ENCODE data around the gene FOXP1. TPM values are rescaled to one million over a fixed set of nuclear protein-coding genes. Genes with fewer than 3 reads are reported as not detected.

FOXP1 gene
- total RNA-seq, 1 experiment from 2014 or later, result 31.8 TPM

DNA sequence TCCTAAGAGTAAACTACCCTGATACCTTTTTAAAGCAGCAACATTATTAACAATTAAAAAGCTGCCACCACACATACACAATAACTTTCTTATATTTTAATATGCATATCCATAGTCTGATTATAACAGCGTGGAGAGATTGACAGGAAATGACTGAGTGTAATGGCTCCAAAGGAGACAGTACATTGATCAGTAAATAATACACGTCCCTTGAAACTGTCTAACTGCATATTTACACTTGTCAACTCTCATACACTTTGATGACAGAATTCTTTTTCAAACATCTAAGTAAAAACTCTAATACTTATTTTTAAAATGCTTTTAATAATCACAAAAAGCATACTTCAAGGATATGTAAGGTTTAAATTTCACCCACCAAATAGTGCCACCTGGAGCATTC, 99.5 kb downstream of the FOXP1 start:
- in situ Hi-C loops (cut with HindIII; ENCODE audit: low pct_unique_long_range_greater_than_20kb, low sequenced_read_pairs), result no loop called here
- DNase-seq (ENCODE audit: low read depth), result no peak

DNA sequence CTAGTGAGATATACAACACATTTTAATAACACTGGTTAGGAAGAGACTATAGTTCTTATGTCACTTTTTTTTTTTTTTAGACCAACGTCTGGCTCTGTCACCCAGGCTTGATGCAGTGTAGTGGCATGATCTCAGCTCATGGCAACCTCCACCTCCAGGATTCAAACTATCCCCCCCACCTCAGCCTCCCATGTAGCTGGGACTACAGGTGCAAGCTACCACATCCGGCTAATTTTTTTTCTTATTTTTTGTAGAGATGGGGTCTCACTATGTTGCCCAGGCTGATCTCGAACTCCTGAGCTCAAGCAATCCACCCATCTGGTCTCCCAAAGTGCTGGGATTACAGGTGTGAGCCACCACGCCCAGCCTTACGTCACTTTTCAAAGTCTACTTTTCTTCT, 100.8 kb downstream of the FOXP1 start:
- DNase-seq (ENCODE audit: low read depth), result no peak
- in situ Hi-C loops (cut with HindIII; ENCODE audit: low pct_unique_long_range_greater_than_20kb, low sequenced_read_pairs), result no loop called here

DNA sequence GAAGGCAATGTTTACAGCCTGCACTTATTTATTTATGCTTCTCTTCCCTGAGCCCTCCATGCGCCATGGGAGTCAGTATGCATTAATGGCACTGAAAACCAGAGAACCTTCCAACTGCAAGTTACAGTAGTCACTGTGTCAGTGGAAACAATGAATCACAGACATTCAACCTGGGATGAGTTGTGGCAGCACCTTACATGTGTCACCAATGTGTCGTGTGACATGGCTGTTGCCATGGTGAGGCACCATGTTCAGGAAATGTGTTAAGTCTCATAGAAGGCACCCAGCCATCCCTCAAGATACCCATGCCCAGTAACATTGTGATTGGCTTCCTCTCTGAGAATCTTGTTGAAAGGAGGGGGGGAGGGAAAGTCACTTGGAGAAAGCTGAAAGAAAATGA, 105.0 kb downstream of the FOXP1 start:
- DNase-seq (ENCODE audit: low read depth), result no peak
- in situ Hi-C loops (cut with HindIII; ENCODE audit: low pct_unique_long_range_greater_than_20kb, low sequenced_read_pairs), result no loop called here

DNA sequence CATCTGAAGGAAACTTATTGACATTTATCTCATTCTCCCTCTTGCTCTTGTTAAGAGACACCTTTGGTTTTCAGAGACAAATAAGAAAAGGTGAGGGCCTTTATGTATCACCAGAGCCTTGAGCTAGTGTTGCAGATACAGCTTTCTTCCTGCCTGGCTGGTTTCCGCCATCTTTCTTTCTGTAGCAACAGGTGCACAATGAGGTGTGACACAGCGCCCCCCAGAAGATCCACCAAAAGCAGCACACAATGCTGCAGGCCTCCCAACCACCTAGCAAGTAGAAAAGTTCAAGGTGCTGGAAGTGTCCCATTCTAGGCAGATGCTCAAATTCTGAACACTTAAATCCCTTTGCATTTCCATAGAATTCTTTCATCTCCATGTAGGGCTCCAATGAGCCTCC, 106.6 kb downstream of the FOXP1 start:
- in situ Hi-C loops (cut with HindIII; ENCODE audit: low pct_unique_long_range_greater_than_20kb, low sequenced_read_pairs), result no loop called here
- DNase-seq (ENCODE audit: low read depth), result no peak

DNA sequence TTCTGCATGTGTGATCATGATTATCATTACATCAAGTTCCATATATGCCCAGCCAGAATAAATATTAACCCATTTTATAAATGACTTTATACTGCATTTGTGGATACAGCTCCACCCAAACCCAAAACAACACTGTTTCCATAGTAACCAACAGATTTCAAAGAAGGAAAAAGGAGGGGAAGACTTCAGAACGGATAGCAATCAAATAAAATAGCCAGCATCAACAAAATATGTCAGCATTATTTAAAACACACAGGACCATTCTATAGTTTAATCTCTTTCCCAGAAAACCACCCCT, 114.4 kb downstream of the FOXP1 start:
- in situ Hi-C loops (cut with HindIII; ENCODE audit: low pct_unique_long_range_greater_than_20kb, low sequenced_read_pairs), result no loop called here
- peak; percentile 16 for DNase-seq (ENCODE audit: low read depth)

DNA sequence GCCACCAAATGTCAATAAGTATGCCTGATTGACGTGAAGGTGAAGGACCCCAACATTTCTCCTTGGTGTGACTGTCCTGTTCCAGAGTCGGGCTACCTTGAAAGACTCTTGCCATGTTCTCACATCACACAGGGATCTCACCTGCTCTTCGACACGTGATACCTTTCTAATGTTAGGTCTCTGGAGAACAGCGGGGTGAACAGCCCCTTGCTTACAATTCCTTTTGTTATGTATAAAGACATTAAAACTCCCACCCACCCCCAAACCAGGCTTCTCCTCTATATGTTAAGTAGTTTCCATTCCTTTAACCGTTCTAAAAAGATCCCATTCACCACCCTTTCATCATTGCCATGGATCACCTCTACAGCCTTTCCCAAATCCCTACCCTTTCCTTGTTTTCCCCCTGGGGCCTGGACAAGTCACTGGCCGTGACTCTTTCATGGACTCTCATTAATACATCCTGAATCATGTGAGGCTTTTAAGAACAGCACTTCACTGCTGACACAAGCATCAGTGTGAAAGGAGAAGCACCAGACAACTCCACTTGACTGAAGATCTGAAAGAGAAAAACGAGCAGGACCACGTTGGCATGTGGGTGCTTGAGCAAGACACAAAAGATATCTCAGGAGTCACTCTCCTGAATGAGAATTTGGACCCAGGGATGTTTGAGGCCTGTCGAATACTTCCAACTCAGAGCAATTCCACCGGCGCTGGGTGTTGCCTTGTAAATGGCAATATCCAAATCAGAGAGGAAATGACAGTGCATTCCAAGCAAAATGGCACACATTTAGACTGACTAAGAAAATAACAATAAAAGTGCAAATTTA, 115.0 kb downstream of the FOXP1 start:
- DNase-seq (ENCODE audit: low read depth), result no peak
- in situ Hi-C loops (cut with HindIII; ENCODE audit: low pct_unique_long_range_greater_than_20kb, low sequenced_read_pairs), result no loop called here

DNA sequence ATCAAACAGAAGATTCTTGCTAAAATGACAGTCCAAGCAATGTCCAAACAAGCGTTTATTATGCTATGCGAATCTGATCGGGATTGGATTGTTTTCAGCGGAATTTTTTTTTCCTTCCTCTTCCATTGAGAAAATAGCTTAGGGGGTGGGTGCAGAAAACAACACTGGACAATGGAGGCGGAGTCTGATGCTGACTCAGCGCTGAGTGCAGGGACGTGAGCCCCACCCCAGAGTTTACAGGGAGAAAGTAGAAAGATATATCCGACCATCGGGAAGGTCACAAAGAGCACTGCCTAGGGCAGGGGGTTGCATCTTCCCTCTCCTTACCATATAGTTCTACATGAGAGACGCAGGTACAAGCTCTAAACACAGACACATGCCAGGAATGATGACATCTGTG, 117.0 kb downstream of the FOXP1 start:
- peak; percentile 59 for DNase-seq (ENCODE audit: low read depth)

DNA sequence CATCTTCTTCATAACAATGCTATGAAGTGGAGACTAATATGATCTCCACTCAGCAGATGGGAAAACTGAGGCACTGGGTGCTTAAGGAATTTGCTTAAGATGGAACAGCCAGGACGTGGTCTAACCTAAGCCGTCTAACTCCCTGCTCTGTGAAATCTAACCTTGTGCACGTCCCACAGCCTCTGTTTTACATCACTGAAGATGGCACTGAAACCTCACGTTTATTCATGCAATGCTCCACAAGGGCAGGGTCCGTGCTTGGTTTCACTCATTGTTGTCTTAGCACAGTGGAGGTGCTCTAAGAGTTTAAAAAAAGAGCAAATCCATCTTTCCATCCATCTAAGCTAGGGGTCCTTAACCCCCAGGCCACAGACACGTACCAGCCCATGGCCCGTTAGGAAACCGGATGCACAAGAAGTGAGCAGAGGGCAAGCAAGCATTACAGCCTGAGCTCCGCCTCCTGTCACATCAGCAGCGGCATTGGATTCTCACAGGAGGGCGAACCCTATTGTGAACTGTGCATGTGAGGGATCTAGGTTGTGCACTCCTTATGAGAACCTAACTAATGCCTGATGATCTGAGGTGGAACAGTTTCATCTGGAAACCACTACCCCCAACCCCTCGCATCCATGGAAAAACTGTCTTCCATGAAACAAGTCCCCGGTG, 118.0 kb downstream of the FOXP1 start:
- in situ Hi-C loops (cut with HindIII; ENCODE audit: low pct_unique_long_range_greater_than_20kb, low sequenced_read_pairs), result no loop called here

More for the DNA sequence above, 117.0 kb downstream of the FOXP1 start:
- in situ Hi-C loops (cut with HindIII; ENCODE audit: low pct_unique_long_range_greater_than_20kb, low sequenced_read_pairs), result no loop called here

DNA sequence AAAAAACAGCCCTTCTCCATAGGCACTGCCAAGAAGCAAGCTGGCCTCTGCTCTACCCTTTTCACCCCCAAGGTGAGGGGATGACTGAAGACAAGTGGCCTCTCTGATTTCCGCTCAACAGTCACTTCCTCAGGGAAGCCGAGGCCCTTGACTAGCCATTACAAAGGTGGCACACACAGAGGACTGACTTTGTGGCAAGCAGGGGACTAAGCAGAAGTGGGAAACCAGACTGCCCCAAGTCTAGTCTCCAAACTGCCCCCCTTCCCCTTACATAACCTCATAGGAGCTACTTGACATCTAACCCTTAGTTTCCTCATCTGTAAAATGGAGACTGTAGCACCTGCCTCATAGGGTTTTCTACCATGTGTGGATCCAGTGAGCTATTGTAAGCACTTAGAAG, 118.9 kb downstream of the FOXP1 start:
- no peak for DNase-seq (ENCODE audit: low read depth)
- in situ Hi-C loops (cut with HindIII; ENCODE audit: low pct_unique_long_range_greater_than_20kb, low sequenced_read_pairs), result no loop called here

More for the DNA sequence above, 118.0 kb downstream of the FOXP1 start:
- no peak for DNase-seq (ENCODE audit: low read depth)

DNA sequence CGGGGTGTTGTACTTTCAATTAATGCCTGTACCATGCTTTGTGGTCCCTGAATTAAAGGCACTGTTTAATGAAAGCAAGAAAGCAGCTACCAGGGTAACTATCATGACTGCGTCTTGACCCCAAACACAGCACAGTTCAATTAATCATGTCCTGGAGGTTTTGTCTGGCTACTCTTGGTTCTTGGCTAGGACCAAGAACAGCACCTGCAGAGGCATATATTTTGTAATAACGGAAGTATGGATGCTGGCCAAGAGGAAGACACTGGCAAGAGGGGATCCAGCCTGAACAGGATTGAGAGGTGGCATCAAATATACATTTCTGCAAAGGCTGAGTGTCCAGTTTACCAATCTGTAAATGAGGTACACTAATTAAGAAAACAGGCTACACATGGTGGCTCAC, 119.9 kb downstream of the FOXP1 start:
- no peak for DNase-seq (ENCODE audit: low read depth)
- in situ Hi-C loops (cut with HindIII; ENCODE audit: low pct_unique_long_range_greater_than_20kb, low sequenced_read_pairs), result no loop called here

DNA sequence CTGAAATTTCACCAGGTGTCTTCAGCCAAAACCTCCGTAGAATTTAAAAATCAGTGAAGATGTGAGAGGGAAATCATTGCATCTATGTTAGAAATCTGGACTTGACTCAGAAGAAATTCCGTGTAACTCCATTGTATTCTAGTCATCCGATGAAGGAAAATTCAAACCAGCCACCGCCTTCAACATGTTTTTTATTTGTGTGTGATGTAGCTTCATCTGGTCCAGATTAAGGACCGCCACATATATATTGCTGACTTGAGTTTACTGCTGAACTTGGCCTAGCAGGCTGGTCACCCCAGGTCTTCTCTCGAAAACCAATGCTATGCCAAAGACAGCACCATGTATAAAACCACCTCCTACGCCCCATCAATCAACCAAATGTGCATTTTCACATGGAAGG, 120.9 kb downstream of the FOXP1 start:
- no peak for DNase-seq (ENCODE audit: low read depth)
- in situ Hi-C loops (cut with HindIII; ENCODE audit: low pct_unique_long_range_greater_than_20kb, low sequenced_read_pairs), result no loop called here

DNA sequence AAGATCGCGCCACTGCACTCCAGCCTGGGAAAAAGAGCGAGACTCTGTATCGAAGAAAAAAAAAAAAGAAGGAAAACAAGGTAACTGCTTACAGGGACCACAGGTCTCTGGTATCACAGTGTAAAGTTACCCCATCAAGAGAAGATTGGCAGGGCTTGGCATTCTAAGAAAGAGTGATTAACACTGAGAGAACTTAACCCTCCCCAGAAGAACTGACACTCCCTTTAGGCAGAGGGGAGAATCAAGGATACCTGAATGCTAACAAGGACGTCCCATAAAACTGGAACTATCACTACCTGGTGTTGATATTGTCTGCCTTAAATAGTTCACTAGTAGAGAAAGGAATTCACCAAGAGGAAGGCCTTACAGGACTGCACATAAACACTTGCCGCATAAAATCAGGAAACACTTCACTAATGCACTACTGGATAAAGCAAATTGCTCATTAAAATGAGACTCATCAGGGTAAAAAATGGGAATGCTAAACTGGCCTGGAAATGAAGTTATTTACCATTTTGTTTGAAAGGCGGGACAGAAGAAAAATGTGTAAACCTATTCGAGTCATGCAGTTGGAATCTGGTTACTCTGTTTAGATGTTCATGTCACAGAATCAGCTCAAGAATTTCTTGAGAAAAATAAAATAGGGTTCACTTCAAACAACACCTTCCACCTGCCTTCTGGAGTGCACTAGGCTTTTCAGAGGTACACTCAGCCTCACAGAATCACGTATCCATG, 121.6 kb downstream of the FOXP1 start:
- in situ Hi-C loops (cut with HindIII; ENCODE audit: low pct_unique_long_range_greater_than_20kb, low sequenced_read_pairs), result no loop called here
- no peak for DNase-seq (ENCODE audit: low read depth)

DNA sequence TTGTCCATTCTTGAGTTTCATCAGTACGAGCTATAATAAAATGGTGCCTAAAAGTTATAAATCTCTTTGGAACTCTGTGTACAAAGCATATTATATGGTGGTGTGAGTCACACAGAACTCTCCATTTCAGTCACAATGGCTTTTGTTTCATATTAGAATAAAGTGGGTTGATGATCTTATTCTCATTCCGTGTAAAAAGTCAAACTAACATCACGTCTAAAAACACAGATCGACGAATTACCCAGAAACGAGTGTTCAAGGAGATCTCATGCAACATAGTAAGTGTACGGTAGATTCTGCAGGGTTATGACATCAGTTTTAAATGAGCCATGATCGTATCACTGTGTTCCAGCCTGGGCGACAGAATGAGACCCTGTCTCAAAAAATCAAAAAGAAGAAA, 122.4 kb downstream of the FOXP1 start:
- no peak for DNase-seq (ENCODE audit: low read depth)
- in situ Hi-C loops (cut with HindIII; ENCODE audit: low pct_unique_long_range_greater_than_20kb, low sequenced_read_pairs), result no loop called here

DNA sequence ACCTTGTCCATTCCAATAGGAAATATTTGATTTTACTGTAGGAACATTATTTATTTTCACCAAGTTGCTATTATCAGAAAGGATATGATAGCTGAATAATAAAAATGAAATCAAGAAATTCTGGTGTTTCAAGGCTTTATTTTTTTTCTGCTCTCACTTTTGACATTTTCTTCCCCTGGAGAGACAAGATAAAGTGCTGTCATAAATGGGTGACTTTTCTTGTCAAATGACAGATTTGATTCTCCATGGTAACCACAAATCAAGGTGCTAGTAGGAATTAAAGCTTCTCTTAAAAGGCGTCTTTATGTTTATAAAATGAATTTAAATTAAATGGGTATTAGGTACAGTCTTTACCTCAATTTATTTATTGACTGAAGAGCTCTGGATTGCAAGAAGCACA, 124.6 kb downstream of the FOXP1 start:
- DNase-seq (ENCODE audit: low read depth), result no peak
- in situ Hi-C loops (cut with HindIII; ENCODE audit: low pct_unique_long_range_greater_than_20kb, low sequenced_read_pairs), result no loop called here

DNA sequence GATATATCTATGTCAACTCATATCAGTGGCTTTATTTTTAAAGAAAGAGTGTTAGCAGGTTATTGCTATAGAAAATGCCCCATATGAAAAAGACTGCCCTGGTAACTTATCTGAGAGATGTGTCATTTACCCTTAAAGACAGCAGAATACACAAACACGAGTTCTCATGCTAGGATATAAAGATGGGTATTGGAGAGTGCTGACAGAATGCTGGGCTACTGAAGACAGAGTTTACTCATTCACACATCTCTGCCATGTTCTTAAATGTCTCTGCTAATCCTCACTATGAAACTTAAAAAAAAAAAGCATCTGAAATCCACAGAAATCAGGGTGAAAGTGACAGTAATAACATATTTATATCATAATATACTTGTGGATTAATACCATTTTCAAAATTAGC, 126.7 kb downstream of the FOXP1 start:
- no peak for DNase-seq (ENCODE audit: low read depth)
- in situ Hi-C loops (cut with HindIII; ENCODE audit: low pct_unique_long_range_greater_than_20kb, low sequenced_read_pairs), result no loop called here

DNA sequence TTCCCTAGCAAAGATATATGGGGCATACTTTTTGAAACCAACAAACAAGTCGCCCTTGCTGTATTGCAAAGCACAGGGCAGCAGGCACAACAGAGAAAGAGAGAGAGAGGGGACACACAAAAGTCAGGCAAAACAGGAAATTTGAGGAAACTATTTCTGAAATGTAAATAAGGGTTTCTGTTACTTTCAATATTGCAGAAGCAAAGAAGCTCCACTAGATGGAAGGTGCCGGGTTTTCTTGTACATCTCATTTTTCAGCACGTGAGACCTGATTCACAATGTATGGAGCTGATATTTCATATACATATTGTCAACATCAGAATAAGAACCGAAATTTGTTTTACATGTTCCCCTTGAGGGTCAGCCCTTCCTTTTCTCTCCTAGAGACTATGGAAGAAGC, 127.4 kb downstream of the FOXP1 start:
- DNase-seq (ENCODE audit: low read depth), result no peak
- in situ Hi-C loops (cut with HindIII; ENCODE audit: low pct_unique_long_range_greater_than_20kb, low sequenced_read_pairs), result no loop called here

DNA sequence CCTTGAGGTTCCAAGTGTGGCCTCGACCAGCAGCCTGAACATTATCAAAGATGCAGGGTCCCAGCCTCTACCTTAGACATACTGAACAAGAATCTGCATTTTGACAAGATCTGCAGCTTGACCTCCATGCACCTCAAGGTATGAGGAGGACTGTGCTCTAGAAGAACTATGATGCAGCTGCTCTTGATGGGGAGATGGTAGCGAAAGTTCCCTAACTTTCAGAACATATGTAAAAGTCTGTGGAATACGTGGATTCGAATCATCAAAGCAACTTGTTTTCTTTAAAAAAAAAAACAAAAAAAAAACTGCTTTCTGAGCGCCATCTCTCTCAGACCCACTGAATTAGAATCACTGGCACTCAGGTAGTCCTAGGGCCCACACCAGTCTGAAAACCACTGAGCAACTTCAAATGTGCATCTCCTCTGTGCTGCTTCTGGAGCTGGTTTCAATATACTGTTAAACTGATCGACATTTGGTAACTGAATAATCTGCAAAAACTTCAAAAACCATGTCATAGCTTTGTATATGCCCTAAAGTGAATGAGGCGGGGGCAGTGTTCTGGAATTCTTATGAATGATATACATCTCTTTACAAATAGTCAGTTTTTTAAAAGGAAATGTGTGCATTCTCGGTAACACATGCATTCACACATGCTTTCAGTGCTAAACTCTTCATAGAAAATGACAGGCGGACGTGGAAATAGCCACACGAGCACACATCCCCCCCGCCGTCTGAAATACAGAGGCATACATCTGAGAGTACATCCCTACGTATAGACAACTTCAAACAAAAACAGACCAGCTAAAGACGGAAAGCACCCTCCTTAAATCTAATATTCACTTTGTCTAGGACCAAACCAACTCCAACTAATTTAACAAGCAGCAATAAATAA, 128.8 kb downstream of the FOXP1 start:
- in situ Hi-C loops (cut with HindIII; ENCODE audit: low pct_unique_long_range_greater_than_20kb, low sequenced_read_pairs), result no loop called here
- DNase-seq (ENCODE audit: low read depth), result no peak

DNA sequence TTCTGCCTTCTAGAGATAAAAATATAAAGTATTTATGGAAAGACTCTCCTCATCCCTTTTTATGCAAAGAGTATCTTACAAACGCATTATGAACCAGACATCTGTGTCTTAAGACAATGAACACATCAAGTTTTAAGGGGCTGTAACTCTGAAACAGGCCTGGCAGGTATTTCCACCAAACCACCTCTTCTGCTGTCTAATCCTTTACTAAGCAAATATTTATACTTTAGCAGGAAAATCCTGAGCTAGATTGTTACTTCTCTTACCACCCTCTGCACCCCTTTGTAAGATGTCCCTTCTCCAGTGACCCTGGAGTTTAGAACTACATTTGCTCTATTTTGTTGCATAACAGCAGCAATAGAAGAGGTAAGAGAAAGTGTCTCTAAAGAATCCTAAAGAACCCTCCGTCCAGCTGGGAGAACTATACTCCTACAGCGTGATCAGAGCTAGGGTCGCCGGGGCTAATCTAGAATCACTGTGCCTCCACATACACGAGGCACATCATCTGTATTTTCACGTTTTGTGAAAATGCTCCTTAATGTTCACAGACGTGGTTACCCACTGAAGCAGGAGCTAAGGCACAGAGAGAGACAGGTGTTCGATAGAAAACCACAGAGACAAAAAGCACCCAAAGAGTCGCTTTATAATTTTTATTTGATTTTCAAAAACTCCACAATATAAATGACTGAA, 129.6 kb downstream of the FOXP1 start:
- DNase-seq (ENCODE audit: low read depth), result no peak
- in situ Hi-C loops (cut with HindIII; ENCODE audit: low pct_unique_long_range_greater_than_20kb, low sequenced_read_pairs), result no loop called here
